ENCODE measurements around the gene BEND7.

BEND7 gene

DNA sequence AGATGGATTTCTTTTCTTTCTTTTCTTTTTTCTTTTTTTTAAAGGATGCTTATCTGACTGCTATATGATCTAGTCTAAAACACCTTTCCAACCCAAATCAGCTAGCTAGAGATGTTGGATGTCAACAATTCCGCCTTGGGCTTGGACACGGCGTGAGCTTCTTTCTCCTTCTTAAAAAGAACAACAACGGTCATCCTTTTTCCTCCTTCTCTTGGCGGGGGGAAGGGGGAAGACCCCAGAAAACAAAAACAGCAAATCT, 1.0 kb downstream of the BEND7 start:
- TF ChIP-seq, protein P1, sequence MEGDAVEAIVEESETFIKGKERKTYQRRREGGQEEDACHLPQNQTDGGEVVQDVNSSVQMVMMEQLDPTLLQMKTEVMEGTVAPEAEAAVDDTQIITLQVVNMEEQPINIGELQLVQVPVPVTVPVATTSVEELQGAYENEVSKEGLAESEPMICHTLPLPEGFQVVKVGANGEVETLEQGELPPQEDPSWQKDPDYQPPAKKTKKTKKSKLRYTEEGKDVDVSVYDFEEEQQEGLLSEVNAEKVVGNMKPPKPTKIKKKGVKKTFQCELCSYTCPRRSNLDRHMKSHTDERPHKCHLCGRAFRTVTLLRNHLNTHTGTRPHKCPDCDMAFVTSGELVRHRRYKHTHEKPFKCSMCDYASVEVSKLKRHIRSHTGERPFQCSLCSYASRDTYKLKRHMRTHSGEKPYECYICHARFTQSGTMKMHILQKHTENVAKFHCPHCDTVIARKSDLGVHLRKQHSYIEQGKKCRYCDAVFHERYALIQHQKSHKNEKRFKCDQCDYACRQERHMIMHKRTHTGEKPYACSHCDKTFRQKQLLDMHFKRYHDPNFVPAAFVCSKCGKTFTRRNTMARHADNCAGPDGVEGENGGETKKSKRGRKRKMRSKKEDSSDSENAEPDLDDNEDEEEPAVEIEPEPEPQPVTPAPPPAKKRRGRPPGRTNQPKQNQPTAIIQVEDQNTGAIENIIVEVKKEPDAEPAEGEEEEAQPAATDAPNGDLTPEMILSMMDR (IDR thresholded peaks at IDR 0.05; ENCODE audit: low read depth, low read length, missing control alignments) = no peak
- no peaks in the 10 kb centered on the region for H3K27me3 ChIP-seq (replicated peaks)
- in situ Hi-C loops (cut with HindIII; ENCODE audit: low pct_ligation_motif_present, low sequenced_read_pairs) = no loop called here
- no peak overlapping the region for H3K27ac ChIP-seq
- H3K4me3 ChIP-seq (ENCODE audit: low read depth, low read length) = peak overlapping the region; percentile 49
- H3K36me3 ChIP-seq (replicated peaks) = no peaks in the 10 kb centered on the region
- DNase-seq = no peak

- DNase-seq = peak; percentile 39
- in situ Hi-C loops (cut with HindIII; ENCODE audit: low pct_ligation_motif_present, low sequenced_read_pairs) = no loop called here
- TF ChIP-seq, protein P1 (IDR thresholded peaks at IDR 0.05; ENCODE audit: low read depth, low read length, missing control alignments) = no peak
- Histone ChIP-seq H3K27ac (no peak overlapping the region), H3K27me3 (replicated peaks) (no peaks in the 10 kb centered on the region), H3K4me3 (ENCODE audit: low read depth, low read length) (no peak overlapping the region), H3K36me3 (replicated peaks) (no peaks in the 10 kb centered on the region)
These were observed 1.6 kb downstream of the BEND7 start for GRCh38 chr10:13526948-13527863.

GRCh38 chr10:13525663-13526062, 3.2 kb downstream of the BEND7 start:
- Histone ChIP-seq H3K36me3 (replicated peaks) (no peaks in the 10 kb centered on the region), H3K27me3 (replicated peaks) (no peaks in the 10 kb centered on the region), H3K4me3 (ENCODE audit: low read depth, low read length) (no peak overlapping the region), H3K27ac (no peak overlapping the region)
- DNase-seq = no peak
- TF ChIP-seq, protein P1 (IDR thresholded peaks at IDR 0.05; ENCODE audit: low read depth, low read length, missing control alignments) = no peak
- in situ Hi-C loops (cut with HindIII; ENCODE audit: low pct_ligation_motif_present, low sequenced_read_pairs) = no loop called here

DNA sequence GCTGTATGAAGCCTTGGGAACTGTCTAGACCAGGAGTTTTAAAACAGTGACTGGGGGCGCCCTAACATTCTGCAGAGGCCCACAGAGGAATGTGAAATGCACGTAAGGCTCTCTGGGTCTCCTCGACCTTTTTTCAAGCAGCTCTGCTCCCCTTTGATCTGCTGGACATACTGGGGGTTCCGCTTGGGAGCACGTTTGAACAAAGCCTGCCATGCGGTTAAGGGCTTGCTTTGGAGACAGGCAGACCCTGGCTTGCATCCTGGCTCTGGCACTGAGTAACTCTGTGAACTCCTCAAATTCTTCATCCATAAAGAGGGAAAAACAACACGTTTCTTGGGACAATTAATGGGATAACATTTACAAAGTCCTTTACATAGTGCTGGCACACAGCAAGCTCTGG, 7.8 kb downstream of the BEND7 start:
- no peaks in the 10 kb centered on the region for H3K27me3 ChIP-seq (replicated peaks)
- H3K36me3 ChIP-seq (replicated peaks) = no peaks in the 10 kb centered on the region
- H3K4me3 ChIP-seq (ENCODE audit: low read depth, low read length) = no peak overlapping the region
- DNase-seq = no peak
- TF ChIP-seq, protein P1 (IDR thresholded peaks at IDR 0.05; ENCODE audit: low read depth, low read length, missing control alignments) = no peak
- in situ Hi-C loops (cut with HindIII; ENCODE audit: low pct_ligation_motif_present, low sequenced_read_pairs) = no loop called here
- H3K27ac ChIP-seq = no peak overlapping the region

- Histone ChIP-seq H3K27ac (no peak overlapping the region), H3K27me3 (replicated peaks) (no peaks in the 10 kb centered on the region), H3K36me3 (replicated peaks) (no peaks in the 10 kb centered on the region), H3K4me3 (ENCODE audit: low read depth, low read length) (no peak overlapping the region)
- in situ Hi-C loops (cut with HindIII; ENCODE audit: low pct_ligation_motif_present, low sequenced_read_pairs) = no loop called here
- TF ChIP-seq, protein P1 (IDR thresholded peaks at IDR 0.05; ENCODE audit: low read depth, low read length, missing control alignments) = no peak
- no peak for DNase-seq
These were observed 8.6 kb downstream of the BEND7 start for GRCh38 chr10:13520194-13520593.
